ENCODE results near the gene TGFBR3L. TPM values are rescaled to one million over a fixed set of nuclear protein-coding genes. Genes with fewer than 3 reads are reported as not detected.

Gene TGFBR3L
- total RNA-seq, 1 donor from 2014 or later: 2.1 TPM

- DNase-seq (peak; percentile 49), ATAC-seq (no peak)
- Histone ChIP-seq H3K36me3 (peaks cover 15% of the 10 kb centered on the region), H3K27ac (peak overlapping the region; percentile 83), H3K27me3 (ENCODE audit: low read depth) (peaks cover 16% of the 10 kb centered on the region), H3K9me3 (no peaks in the 10 kb centered on the region), H3K4me1 (peaks cover 53% of the 10 kb centered on the region), H3K4me3 (no peak overlapping the region)
- intact Hi-C loops (cut with DNase I): no loop called here
- no peak for TF ChIP-seq CTCF (IDR thresholded peaks at IDR 0.05)
These were observed 7.6 kb downstream of the TGFBR3L start for GRCh38 chr19:7921967-7922835.

- no peak overlapping the region for H3K27ac ChIP-seq
- H3K27me3 ChIP-seq (ENCODE audit: low read depth): peaks cover 10% of the 10 kb centered on the region
- peaks cover 15% of the 10 kb centered on the region for H3K36me3 ChIP-seq
- H3K4me3 ChIP-seq: no peak overlapping the region
- intact Hi-C loops (cut with DNase I): no loop called here
- ATAC-seq: no peak
- peaks cover 47% of the 10 kb centered on the region for H3K4me1 ChIP-seq
- DNase-seq: no peak
- no peak for TF ChIP-seq CTCF (IDR thresholded peaks at IDR 0.05)
- H3K9me3 ChIP-seq: no peaks in the 10 kb centered on the region
These were observed 8.2 kb downstream of the TGFBR3L start for GRCh38 chr19:7922836-7923195.

GRCh38 chr19:7923295-7924191 is 8.9 kb downstream of the TGFBR3L start:
- Histone ChIP-seq H3K9me3 (no peaks in the 10 kb centered on the region), H3K27me3 (ENCODE audit: low read depth) (peaks cover 3% of the 10 kb centered on the region), H3K36me3 (peaks cover 15% of the 10 kb centered on the region), H3K27ac (no peak overlapping the region), H3K4me3 (no peak overlapping the region), H3K4me1 (peaks cover 44% of the 10 kb centered on the region)
- no peak for ATAC-seq
- intact Hi-C loops (cut with DNase I): no loop called here
- TF ChIP-seq CTCF (IDR thresholded peaks at IDR 0.05): no peak
- DNase-seq: no peak

- H3K27me3 ChIP-seq (ENCODE audit: low read depth): no peaks in the 10 kb centered on the region
- intact Hi-C loops (cut with DNase I): no loop called here
- H3K36me3 ChIP-seq: peaks cover 15% of the 10 kb centered on the region
- no peaks in the 10 kb centered on the region for H3K9me3 ChIP-seq
- H3K4me3 ChIP-seq: no peak overlapping the region
- no peak overlapping the region for H3K27ac ChIP-seq
- no peak for DNase-seq
- peaks cover 43% of the 10 kb centered on the region for H3K4me1 ChIP-seq
- no peak for TF ChIP-seq CTCF (IDR thresholded peaks at IDR 0.05)
- ATAC-seq: no peak
These were observed 9.6 kb downstream of the TGFBR3L start for GRCh38 chr19:7924241-7924640.

DNA sequence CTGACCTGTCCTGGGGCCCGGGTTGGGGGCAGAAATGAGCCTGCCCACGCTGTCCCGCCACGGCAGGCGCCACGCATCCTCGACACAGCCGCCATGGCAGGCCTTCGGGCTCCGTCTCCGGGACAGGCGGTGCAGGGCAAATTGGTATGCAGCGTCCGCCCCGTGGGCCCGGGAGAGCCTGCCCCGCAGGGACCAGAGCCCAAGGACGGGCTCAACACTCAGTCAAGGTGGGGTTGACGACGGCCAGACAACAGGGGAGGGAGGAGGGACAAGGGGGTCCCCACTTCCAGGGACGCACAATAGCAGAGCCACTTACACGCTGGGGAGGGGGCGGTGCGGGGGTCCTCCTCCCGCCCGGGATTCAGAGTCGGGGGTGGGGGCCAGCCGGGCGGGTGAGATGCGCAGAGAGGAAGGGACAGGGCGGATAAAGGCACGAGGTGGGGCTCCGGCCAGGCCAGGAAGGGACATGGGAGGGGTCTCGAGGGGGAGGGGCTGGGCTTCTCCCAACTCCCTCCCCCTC is 10.1 kb downstream of the TGFBR3L start:
- DNase-seq (peak; percentile 45), ATAC-seq (no peak)
- Histone ChIP-seq H3K27ac (no peak overlapping the region), H3K36me3 (peaks cover 15% of the 10 kb centered on the region), H3K27me3 (ENCODE audit: low read depth) (no peaks in the 10 kb centered on the region), H3K4me3 (peak overlapping the region; percentile 51), H3K4me1 (peaks cover 43% of the 10 kb centered on the region), H3K9me3 (no peaks in the 10 kb centered on the region)
- intact Hi-C loops (cut with DNase I): no loop called here
- no peak for TF ChIP-seq CTCF (IDR thresholded peaks at IDR 0.05)

All from lower lobe of right lung (tissue), 2 donors.